ENCODE data around the gene HOXC9. TPM values are rescaled to one million over a fixed set of nuclear protein-coding genes. Genes with fewer than 3 reads are reported as not detected.
A peak's percentile ranks its signal among the peaks of the same experiment; 100 is the strongest.

HOXC9 gene
- total RNA-seq, 1 donor from 2014 or later = 0.68 TPM

- no peak for DNase-seq
These were observed 15.3 kb downstream of the HOXC9 start for GRCh38 chr12:54015018-54015931.

GRCh38 chr12:54016051-54016450 lies 16.1 kb downstream of the HOXC9 start:
- no peak for DNase-seq

- DNase-seq = no peak
These were observed 16.6 kb downstream of the HOXC9 start for GRCh38 chr12:54016478-54016964.

- no peak for DNase-seq
These were observed 17.2 kb downstream of the HOXC9 start for GRCh38 chr12:54017027-54017788.

GRCh38 chr12:54017878-54018467 lies 18.0 kb downstream of the HOXC9 start:
- DNase-seq = peak; percentile 36

GRCh38 chr12:54018468-54018984 lies 18.6 kb downstream of the HOXC9 start:
- DNase-seq = no peak

GRCh38 chr12:54019091-54019811 lies 19.3 kb downstream of the HOXC9 start:
- no peak for DNase-seq

GRCh38 chr12:54019924-54020590 lies 20.1 kb downstream of the HOXC9 start:
- DNase-seq = no peak

GRCh38 chr12:54020591-54021405 lies 20.8 kb downstream of the HOXC9 start:
- DNase-seq = no peak

- DNase-seq = no peak
These were observed 21.6 kb downstream of the HOXC9 start for GRCh38 chr12:54021432-54022013.

GRCh38 chr12:54022960-54023884 lies 23.3 kb downstream of the HOXC9 start:
- DNase-seq = no peak

GRCh38 chr12:54024127-54024526 lies 24.2 kb downstream of the HOXC9 start:
- DNase-seq = no peak

GRCh38 chr12:54024581-54025305 lies 24.8 kb downstream of the HOXC9 start:
- DNase-seq = no peak

- DNase-seq = no peak
These were observed 25.8 kb downstream of the HOXC9 start for GRCh38 chr12:54025499-54026405.

GRCh38 chr12:54026640-54027441 lies 26.9 kb downstream of the HOXC9 start:
- no peak for DNase-seq

- no peak for DNase-seq
These were observed 27.5 kb downstream of the HOXC9 start for GRCh38 chr12:54027442-54027786.

Measured in dermis blood vessel endothelial cell (primary cell).